Measurements from ENCODE around the gene DGKA.

The DGKA gene

DNA sequence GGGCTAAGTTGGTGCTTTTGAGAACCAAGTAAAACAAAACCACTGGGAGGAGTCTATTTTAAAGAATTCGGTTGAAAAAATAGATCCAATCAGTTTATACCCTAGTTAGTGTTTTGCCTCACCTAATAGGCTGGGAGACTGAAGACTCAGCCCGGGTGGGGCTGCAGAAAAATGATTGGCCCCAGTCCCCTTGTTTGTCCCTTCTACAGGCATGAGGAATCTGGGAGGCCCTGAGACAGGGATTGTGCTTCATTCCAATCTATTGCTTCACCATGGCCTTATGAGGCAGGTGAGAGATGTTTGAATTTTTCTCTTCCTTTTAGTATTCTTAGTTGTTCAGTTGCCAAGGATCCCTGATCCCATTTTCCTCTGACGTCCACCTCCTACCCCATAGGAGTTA lies 41.1 kb downstream of the DGKA start:
- Histone ChIP-seq H3K9me3 (ENCODE audit: insufficient read depth, low read depth, low read length) (no peaks in the 10 kb centered on the region), H3K4me3 (ENCODE audit: low read length, poor library complexity, severe bottlenecking) (peak overlapping the region; percentile 91), H3K27me3 (ENCODE audit: insufficient read depth, low read length, poor library complexity, severe bottlenecking) (no peaks in the 10 kb centered on the region), H4K20me1 (ENCODE audit: insufficient read depth, low read length, poor library complexity, severe bottlenecking) (peaks cover 18% of the 10 kb centered on the region), H3K9ac (ENCODE audit: low read depth, low read length, poor library complexity, severe bottlenecking) (peak overlapping the region; percentile 82), H3K4me1 (ENCODE audit: insufficient read depth, low read length, poor library complexity, severe bottlenecking) (peaks cover 35% of the 10 kb centered on the region), H3K79me2 (ENCODE audit: insufficient read depth, low read length) (peaks cover 67% of the 10 kb centered on the region), H3K4me2 (ENCODE audit: low read depth, low read length, poor library complexity, severe bottlenecking) (peak overlapping the region; percentile 97), H2AFZ (ENCODE audit: low read length) (no peak overlapping the region), H3K36me3 (ENCODE audit: insufficient read depth, low read length) (no peaks in the 10 kb centered on the region), H3K9me2 (replicated peaks; ENCODE audit: low read depth, low read length) (no peaks in the 10 kb centered on the region), H3F3A (ENCODE audit: low read depth) (no peaks in the 10 kb centered on the region)
- TF ChIP-seq, protein P1, sequence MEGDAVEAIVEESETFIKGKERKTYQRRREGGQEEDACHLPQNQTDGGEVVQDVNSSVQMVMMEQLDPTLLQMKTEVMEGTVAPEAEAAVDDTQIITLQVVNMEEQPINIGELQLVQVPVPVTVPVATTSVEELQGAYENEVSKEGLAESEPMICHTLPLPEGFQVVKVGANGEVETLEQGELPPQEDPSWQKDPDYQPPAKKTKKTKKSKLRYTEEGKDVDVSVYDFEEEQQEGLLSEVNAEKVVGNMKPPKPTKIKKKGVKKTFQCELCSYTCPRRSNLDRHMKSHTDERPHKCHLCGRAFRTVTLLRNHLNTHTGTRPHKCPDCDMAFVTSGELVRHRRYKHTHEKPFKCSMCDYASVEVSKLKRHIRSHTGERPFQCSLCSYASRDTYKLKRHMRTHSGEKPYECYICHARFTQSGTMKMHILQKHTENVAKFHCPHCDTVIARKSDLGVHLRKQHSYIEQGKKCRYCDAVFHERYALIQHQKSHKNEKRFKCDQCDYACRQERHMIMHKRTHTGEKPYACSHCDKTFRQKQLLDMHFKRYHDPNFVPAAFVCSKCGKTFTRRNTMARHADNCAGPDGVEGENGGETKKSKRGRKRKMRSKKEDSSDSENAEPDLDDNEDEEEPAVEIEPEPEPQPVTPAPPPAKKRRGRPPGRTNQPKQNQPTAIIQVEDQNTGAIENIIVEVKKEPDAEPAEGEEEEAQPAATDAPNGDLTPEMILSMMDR (conservative IDR thresholded peaks at IDR 0.05; ENCODE audit: low read length) = no peak
- TF ChIP-seq EZH2phosphoT487 (IDR thresholded peaks at IDR 0.05; ENCODE audit: borderline replicate concordance) = no peak

DNA sequence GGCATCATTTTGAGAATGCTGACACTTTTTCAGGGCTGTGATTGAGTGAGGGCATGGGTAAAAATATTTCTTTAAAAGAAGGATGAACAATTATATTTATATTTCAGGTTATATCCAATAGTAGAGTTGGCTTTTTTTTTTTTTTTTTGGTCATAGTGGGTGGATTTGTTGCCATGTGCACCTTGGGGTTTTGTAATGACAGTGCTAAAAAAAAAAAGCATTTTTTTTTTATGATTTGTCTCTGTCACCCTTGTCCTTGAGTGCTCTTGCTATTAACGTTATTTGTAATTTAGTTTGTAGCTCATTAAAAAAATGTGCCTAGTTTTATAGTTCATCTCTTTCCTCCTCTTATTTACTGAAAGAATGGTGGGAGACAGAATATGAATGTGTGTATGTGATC lies 41.5 kb downstream of the DGKA start:
- no peaks in the 10 kb centered on the region for H3K9me2 ChIP-seq (replicated peaks; ENCODE audit: low read depth, low read length)
- peak overlapping the region; percentile 82 for H3K9ac ChIP-seq (ENCODE audit: low read depth, low read length, poor library complexity, severe bottlenecking)
- H3F3A ChIP-seq (ENCODE audit: low read depth) = no peaks in the 10 kb centered on the region
- no peaks in the 10 kb centered on the region for H3K36me3 ChIP-seq (ENCODE audit: insufficient read depth, low read length)
- no peaks in the 10 kb centered on the region for H3K9me3 ChIP-seq (ENCODE audit: insufficient read depth, low read depth, low read length)
- H3K4me1 ChIP-seq (ENCODE audit: insufficient read depth, low read length, poor library complexity, severe bottlenecking) = peaks cover 37% of the 10 kb centered on the region
- H2AFZ ChIP-seq (ENCODE audit: low read length) = no peak overlapping the region
- no peaks in the 10 kb centered on the region for H3K27me3 ChIP-seq (ENCODE audit: insufficient read depth, low read length, poor library complexity, severe bottlenecking)
- H3K4me2 ChIP-seq (ENCODE audit: low read depth, low read length, poor library complexity, severe bottlenecking) = peak overlapping the region; percentile 97
- H3K4me3 ChIP-seq (ENCODE audit: low read length, poor library complexity, severe bottlenecking) = peak overlapping the region; percentile 91
- TF ChIP-seq, protein P1 (conservative IDR thresholded peaks at IDR 0.05; ENCODE audit: low read length) = no peak
- TF ChIP-seq EZH2phosphoT487 (IDR thresholded peaks at IDR 0.05; ENCODE audit: borderline replicate concordance) = no peak
- peaks cover 16% of the 10 kb centered on the region for H4K20me1 ChIP-seq (ENCODE audit: insufficient read depth, low read length, poor library complexity, severe bottlenecking)
- peaks cover 67% of the 10 kb centered on the region for H3K79me2 ChIP-seq (ENCODE audit: insufficient read depth, low read length)

DNA sequence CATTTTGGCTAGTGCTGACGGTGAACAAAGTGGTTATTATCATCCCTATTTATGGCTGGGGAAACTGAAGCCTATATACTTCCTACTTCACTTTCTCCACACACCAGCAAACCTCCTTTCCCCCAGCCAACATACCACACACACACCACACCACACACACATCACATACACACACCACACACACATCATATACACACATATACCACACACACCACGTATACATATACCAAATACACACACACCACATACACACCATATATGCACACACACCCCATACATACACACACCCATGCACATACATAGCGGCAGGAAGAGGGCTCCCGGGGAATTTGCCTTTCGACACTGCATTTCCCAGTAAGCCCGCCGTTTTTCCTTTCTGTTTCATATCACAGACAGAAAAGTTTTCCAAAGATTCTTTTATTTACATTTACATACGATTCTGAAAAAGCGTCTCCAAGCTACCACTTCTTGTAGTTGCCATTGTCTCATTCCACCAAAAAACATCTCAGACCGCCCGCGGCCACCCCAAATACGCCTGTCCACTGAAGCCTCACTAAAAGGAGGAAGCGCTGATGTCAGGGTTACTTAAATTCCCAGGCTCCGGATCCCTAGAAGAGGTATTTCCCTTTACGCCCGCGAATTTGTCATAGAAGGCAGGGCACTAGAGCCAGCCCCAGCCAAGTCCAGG lies 42.1 kb downstream of the DGKA start:
- Histone ChIP-seq H3K9me2 (replicated peaks; ENCODE audit: low read depth, low read length) (no peaks in the 10 kb centered on the region), H3K9me3 (ENCODE audit: insufficient read depth, low read depth, low read length) (no peaks in the 10 kb centered on the region), H3K4me2 (ENCODE audit: low read depth, low read length, poor library complexity, severe bottlenecking) (peak overlapping the region; percentile 97), H2AFZ (ENCODE audit: low read length) (peak overlapping the region; percentile 88), H3K36me3 (ENCODE audit: insufficient read depth, low read length) (no peaks in the 10 kb centered on the region), H3K4me3 (ENCODE audit: low read length, poor library complexity, severe bottlenecking) (peak overlapping the region; percentile 91), H4K20me1 (ENCODE audit: insufficient read depth, low read length, poor library complexity, severe bottlenecking) (peaks cover 10% of the 10 kb centered on the region), H3F3A (ENCODE audit: low read depth) (no peaks in the 10 kb centered on the region), H3K4me1 (ENCODE audit: insufficient read depth, low read length, poor library complexity, severe bottlenecking) (peaks cover 36% of the 10 kb centered on the region), H3K79me2 (ENCODE audit: insufficient read depth, low read length) (peaks cover 67% of the 10 kb centered on the region), H3K9ac (ENCODE audit: low read depth, low read length, poor library complexity, severe bottlenecking) (peak overlapping the region; percentile 82), H3K27me3 (ENCODE audit: insufficient read depth, low read length, poor library complexity, severe bottlenecking) (no peaks in the 10 kb centered on the region)
- no peak for TF ChIP-seq EZH2phosphoT487 (IDR thresholded peaks at IDR 0.05; ENCODE audit: borderline replicate concordance)
- TF ChIP-seq, protein P1 (conservative IDR thresholded peaks at IDR 0.05; ENCODE audit: low read length) = no peak

All from Loucy (cell line).